GM12878 (cell line): ENCODE data around the gene HSD11B1. TPM values are rescaled to one million over a fixed set of nuclear protein-coding genes. Genes with fewer than 3 reads are reported as not detected.
A peak's percentile ranks its signal among the peaks of the same experiment; 100 is the strongest.

ENCODE experiments used
- ATF7 ChIP-seq: fragments of 450-650 bp; IDR thresholded peaks from 2 replicates; pipeline ENCODE4 v1.6.1; 2016; ENCODE audit warnings: low read depth, mild to moderate bottlenecking
- CBX5 ChIP-seq: sonication (generic); IDR thresholded peaks from 2 replicates; pipeline ENCODE4 v1.6.1; 2016; ENCODE audit warnings: low read depth, moderate library complexity, mild to moderate bottlenecking, inconsistent platforms
- CHD2 ChIP-seq: IDR thresholded peaks from 2 replicates; pipeline ENCODE4 v1.6.1; 2011; ENCODE audit warnings: low read depth, low read length, improper control_type of control experiment, borderline replicate concordance
- EED ChIP-seq: sonication (generic); IDR thresholded peaks from 2 replicates; pipeline ENCODE4 v1.6.1; 2016; ENCODE audit warnings: antibody characterized with exemption, low read depth
- EP300 ChIP-seq, 2 experiments: fragments of 150-350 bp in 1 of 2; IDR thresholded peaks; 2 replicates each; pipeline ENCODE4 v1.6.1; 2011 to 2012; ENCODE audit warnings: low read depth in 2 of 2, low read length in 2 of 2, borderline replicate concordance in 1 of 2, improper control_type of control experiment in 1 of 2, inconsistent platforms in 1 of 2; ENCODE audit not compliant: control insufficient read depth in 1 of 2
- FOXK2 ChIP-seq: fragments of 450-650 bp; IDR thresholded peaks from 2 replicates; pipeline ENCODE4 v1.6.1; 2017; ENCODE audit warnings: mild to moderate bottlenecking, moderate library complexity
- FOXM1 ChIP-seq: IDR thresholded peaks from 2 replicates; pipeline ENCODE4 v1.6.1; 2012; ENCODE audit warnings: low read depth, mild to moderate bottlenecking, inconsistent platforms, low read length, moderate library complexity
- IKZF1 ChIP-seq: fragments of 450-650 bp; conservative IDR thresholded peaks from 2 replicates; pipeline ENCODE4 v1.6.1; 2017; ENCODE audit warnings: antibody characterized with exemption, mild to moderate bottlenecking
- IKZF2 ChIP-seq, 2 experiments: fragments of 450-650 bp; IDR thresholded peaks; 2 replicates each; pipeline ENCODE4 v1.6.1; 2017; ENCODE audit warnings: mild to moderate bottlenecking in 2 of 2, moderate library complexity in 2 of 2
- JUNB ChIP-seq: IDR thresholded peaks from 2 replicates; pipeline ENCODE4 v1.6.1; 2016; ENCODE audit warnings: antibody characterized with exemption, mild to moderate bottlenecking
- KLF5 ChIP-seq: fragments of 450-650 bp; IDR thresholded peaks from 2 replicates; pipeline ENCODE4 v1.6.1; 2014; ENCODE audit warnings: mild to moderate bottlenecking; ENCODE audit not compliant: partially characterized antibody
- MEF2A ChIP-seq: IDR thresholded peaks from 2 replicates; pipeline ENCODE4 v1.6.1; 2011; ENCODE audit warnings: low read depth, mild to moderate bottlenecking, low read length, moderate library complexity; ENCODE audit not compliant: insufficient read depth
- MEF2B ChIP-seq: fragments of 450-650 bp; IDR thresholded peaks from 2 replicates; pipeline ENCODE4 v1.6.1; 2018; ENCODE audit warnings: mild to moderate bottlenecking, moderate library complexity; ENCODE audit not compliant: partially characterized antibody, poor library complexity, severe bottlenecking
- MTA2 ChIP-seq: fragments of 450-650 bp; IDR thresholded peaks from 2 replicates; pipeline ENCODE4 v1.6.1; 2016; ENCODE audit warnings: low read depth, mild to moderate bottlenecking, moderate library complexity
- MYC ChIP-seq: IDR thresholded peaks from 2 replicates; pipeline ENCODE4 v1.6.1; 2011; ENCODE audit warnings: mild to moderate bottlenecking, low read length, moderate library complexity, inconsistent platforms; ENCODE audit not compliant: insufficient read depth, insufficient replicate concordance, insufficient read length, severe bottlenecking
- NFIC ChIP-seq: IDR thresholded peaks from 2 replicates; pipeline ENCODE4 v1.6.1; 2012; ENCODE audit warnings: low read depth, mild to moderate bottlenecking, inconsistent platforms, low read length, moderate library complexity
- NR2F1 ChIP-seq: fragments of 450-650 bp; conservative IDR thresholded peaks from 2 replicates; pipeline ENCODE4 v1.6.1; 2017; ENCODE audit warnings: mild to moderate bottlenecking
- RCOR1 ChIP-seq: conservative IDR thresholded peaks from 2 replicates; pipeline ENCODE4 v1.6.1; 2012; ENCODE audit warnings: low read depth, low read length, improper control_type of control experiment
- RELA ChIP-seq: fragments of 450-650 bp; IDR thresholded peaks from 2 replicates; pipeline ENCODE4 v1.8.0; 2014; ENCODE audit warnings: borderline replicate concordance; ENCODE audit not compliant: partially characterized antibody
- SIN3A ChIP-seq: IDR thresholded peaks from 2 replicates; pipeline ENCODE4 v1.6.1; 2012; ENCODE audit warnings: low read depth, low read length, improper control_type of control experiment
- SP1 ChIP-seq: IDR thresholded peaks from one replicate; pipeline ENCODE4 v1.6.1; 2011; ENCODE audit warnings: low read depth, low read length
- SREBF2 ChIP-seq: IDR thresholded peaks from 2 replicates; pipeline ENCODE4 v1.6.1; 2012; ENCODE audit warnings: mild to moderate bottlenecking, low read length
- YBX1 ChIP-seq: fragments of 450-650 bp; IDR thresholded peaks from 2 replicates; pipeline ENCODE4 v1.6.1; 2016; ENCODE audit warnings: antibody characterized with exemption
- YY1 ChIP-seq: IDR thresholded peaks from 2 replicates; pipeline ENCODE4 v1.6.1; 2011; ENCODE audit warnings: low read depth, mild to moderate bottlenecking, low read length
- ZBED1 ChIP-seq: IDR thresholded peaks from 2 replicates; pipeline ENCODE4 v1.6.1; 2016; ENCODE audit warnings: borderline replicate concordance
- ZNF207 ChIP-seq: fragments of 450-650 bp; IDR thresholded peaks from 2 replicates; pipeline ENCODE4 v1.6.1; 2014; ENCODE audit warnings: antibody characterized with exemption, mild to moderate bottlenecking, borderline replicate concordance
- ZNF217 ChIP-seq: fragments of 450-650 bp; IDR thresholded peaks from 2 replicates; pipeline ENCODE4 v1.6.1; 2017; ENCODE audit warnings: antibody characterized with exemption, mild to moderate bottlenecking
- polyA plus RNA-seq, 11 experiments: library from polyadenylated mRNA; depleted of rRNA in 4 of 11; unstranded in 6 of 11; stranded (reverse) in 5 of 11; fragments of >200 nt; fragmentation: Nextera tagmentation in 4 of 11; fragmentation: Illumina TruSeq in 1 of 11; extraction: Ambion mirVana in 4 of 11; extraction: Trizol in 1 of 11; gene quantifications; 1 replicate in 1 of 11; 2 replicates in 10 of 11; pipeline versions ENCODE4 v1.2.1 to v1.2.3, GENCODE V29; 2011 to 2016; ENCODE audit warnings: inconsistent platforms in 2 of 11, missing spikeins in 2 of 11, low read depth in 1 of 11
- total RNA-seq, 4 experiments: library from RNA; depleted of rRNA in 3 of 4; stranded (reverse); fragments of >200 nt in 3 of 4; fragmentation: Illumina TruSeq in 1 of 4; extraction: Trizol in 1 of 4; gene quantifications; 2 replicates each; pipeline versions ENCODE4 v1.2.1 to v1.2.3, GENCODE V29; 2013 to 2021
- TF ChIP-seq, protein P1 (sequence below): fragments of 450-650 bp; IDR thresholded peaks from 2 replicates; pipeline ENCODE4 v1.6.1; 2017; ENCODE audit warnings: mild to moderate bottlenecking, moderate library complexity
- TF ChIP-seq, protein P2 (sequence below): fragments of 450-650 bp; IDR thresholded peaks from 2 replicates; pipeline ENCODE4 v1.6.1; 2017; ENCODE audit warnings: low read depth, mild to moderate bottlenecking, moderate library complexity

Gene HSD11B1
- total and polyA plus RNA-seq, 10 of the 15 experiments (the other 5 are each of a cell fraction or from before 2014, with no cell fraction given), result 0.04 to 0.27 (median 0.15) TPM; not detected in 7

- TF ChIP-seq, protein P1, sequence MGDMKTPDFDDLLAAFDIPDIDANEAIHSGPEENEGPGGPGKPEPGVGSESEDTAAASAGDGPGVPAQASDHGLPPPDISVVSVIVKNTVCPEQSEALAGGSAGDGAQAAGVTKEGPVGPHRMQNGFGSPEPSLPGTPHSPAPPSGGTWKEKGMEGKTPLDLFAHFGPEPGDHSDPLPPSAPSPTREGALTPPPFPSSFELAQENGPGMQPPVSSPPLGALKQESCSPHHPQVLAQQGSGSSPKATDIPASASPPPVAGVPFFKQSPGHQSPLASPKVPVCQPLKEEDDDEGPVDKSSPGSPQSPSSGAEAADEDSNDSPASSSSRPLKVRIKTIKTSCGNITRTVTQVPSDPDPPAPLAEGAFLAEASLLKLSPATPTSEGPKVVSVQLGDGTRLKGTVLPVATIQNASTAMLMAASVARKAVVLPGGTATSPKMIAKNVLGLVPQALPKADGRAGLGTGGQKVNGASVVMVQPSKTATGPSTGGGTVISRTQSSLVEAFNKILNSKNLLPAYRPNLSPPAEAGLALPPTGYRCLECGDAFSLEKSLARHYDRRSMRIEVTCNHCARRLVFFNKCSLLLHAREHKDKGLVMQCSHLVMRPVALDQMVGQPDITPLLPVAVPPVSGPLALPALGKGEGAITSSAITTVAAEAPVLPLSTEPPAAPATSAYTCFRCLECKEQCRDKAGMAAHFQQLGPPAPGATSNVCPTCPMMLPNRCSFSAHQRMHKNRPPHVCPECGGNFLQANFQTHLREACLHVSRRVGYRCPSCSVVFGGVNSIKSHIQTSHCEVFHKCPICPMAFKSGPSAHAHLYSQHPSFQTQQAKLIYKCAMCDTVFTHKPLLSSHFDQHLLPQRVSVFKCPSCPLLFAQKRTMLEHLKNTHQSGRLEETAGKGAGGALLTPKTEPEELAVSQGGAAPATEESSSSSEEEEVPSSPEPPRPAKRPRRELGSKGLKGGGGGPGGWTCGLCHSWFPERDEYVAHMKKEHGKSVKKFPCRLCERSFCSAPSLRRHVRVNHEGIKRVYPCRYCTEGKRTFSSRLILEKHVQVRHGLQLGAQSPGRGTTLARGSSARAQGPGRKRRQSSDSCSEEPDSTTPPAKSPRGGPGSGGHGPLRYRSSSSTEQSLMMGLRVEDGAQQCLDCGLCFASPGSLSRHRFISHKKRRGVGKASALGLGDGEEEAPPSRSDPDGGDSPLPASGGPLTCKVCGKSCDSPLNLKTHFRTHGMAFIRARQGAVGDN, result no peak
- TF ChIP-seq CHD2 (no peak), MYC (no peak), ZNF217 (no peak), ZNF207 (no peak), JUNB (peak; percentile 54), FOXK2 (no peak), MEF2A (no peak), IKZF2 (IDR thresholded peaks at IDR 0.05) (peak; percentile 80 to 86), IKZF1 (peak; percentile 79), KLF5 (no peak), NFIC (peak; percentile 43; the same call in 1 of the 2 replicates), ATF7 (0 out of 2 replicates have a peak, but pooled peaks have one; percentile 17), YY1 (no peak), SP1 (no peak), EP300 (IDR thresholded peaks at IDR 0.05; ENCODE audit: borderline replicate concordance in 1 of 2, control insufficient read depth in 1 of 2, low read depth in 2 of 2, low read length in 2 of 2) (0 out of 4 replicates have a peak, but pooled peaks of 1 of the 2 experiments have one; percentile 43), SREBF2 (no peak), RCOR1 (no peak), RELA (no peak), FOXM1 (no peak), NR2F1 (peak; percentile 92), YBX1 (no peak), EED (peak; percentile 59), MTA2 (peak; percentile 42; the same call in 1 of the 2 replicates), MEF2B (no peak), CBX5 (no peak), ZBED1 (no peak), SIN3A (no peak)
- TF ChIP-seq, protein P2, sequence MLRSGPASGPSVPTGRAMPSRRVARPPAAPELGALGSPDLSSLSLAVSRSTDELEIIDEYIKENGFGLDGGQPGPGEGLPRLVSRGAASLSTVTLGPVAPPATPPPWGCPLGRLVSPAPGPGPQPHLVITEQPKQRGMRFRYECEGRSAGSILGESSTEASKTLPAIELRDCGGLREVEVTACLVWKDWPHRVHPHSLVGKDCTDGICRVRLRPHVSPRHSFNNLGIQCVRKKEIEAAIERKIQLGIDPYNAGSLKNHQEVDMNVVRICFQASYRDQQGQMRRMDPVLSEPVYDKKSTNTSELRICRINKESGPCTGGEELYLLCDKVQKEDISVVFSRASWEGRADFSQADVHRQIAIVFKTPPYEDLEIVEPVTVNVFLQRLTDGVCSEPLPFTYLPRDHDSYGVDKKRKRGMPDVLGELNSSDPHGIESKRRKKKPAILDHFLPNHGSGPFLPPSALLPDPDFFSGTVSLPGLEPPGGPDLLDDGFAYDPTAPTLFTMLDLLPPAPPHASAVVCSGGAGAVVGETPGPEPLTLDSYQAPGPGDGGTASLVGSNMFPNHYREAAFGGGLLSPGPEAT, result 0 out of 2 replicates have a peak, but pooled peaks have one; percentile 37
Measured at GRCh38 chr1:209659909-209660308, 44.7 kb upstream of the HSD11B1 start (continued).
